Calu3 (cell line): Measurements from ENCODE around the gene LAMC3. TPM values are rescaled to one million over a fixed set of nuclear protein-coding genes. Genes with fewer than 3 reads are reported as not detected.

ENCODE experiments used
- BruUV-seq: library from RNA; stranded (reverse); fragments of 400-500 nt; replicated peaks from 2 replicates; lab custom pipeline; 2021; lab: Mats Ljungman, UMichigan
- CTCF ChIA-PET: fragments of 300-600 bp; sonication (Branson Sonifier 250); formaldehyde crosslinking; loops from one replicate; lab custom pipeline; 2022; ENCODE audit warnings: antibody characterized with exemption; lab: Charles Lee
- DNase-seq: peaks from one replicate; pipeline ENCODE4 v3.0.0; 2022
- H3K27ac Mint-ChIP-seq: one replicate; pipeline ENCODE4 v1.8.0; 2022; ENCODE audit warnings: mixed read lengths; ENCODE audit not compliant: unreplicated experiment
- H3K27me3 Mint-ChIP-seq: one replicate; pipeline ENCODE4 v1.8.0; 2022; ENCODE audit warnings: mixed read lengths; ENCODE audit not compliant: unreplicated experiment
- H3K36me3 Mint-ChIP-seq: one replicate; pipeline ENCODE4 v1.8.0; 2022; ENCODE audit warnings: mild to moderate bottlenecking, moderate library complexity, mixed read lengths; ENCODE audit not compliant: insufficient read depth, unreplicated experiment
- H3K4me1 Mint-ChIP-seq: one replicate; pipeline ENCODE4 v1.8.0; 2022; ENCODE audit warnings: mild to moderate bottlenecking, low read depth, mixed read lengths; ENCODE audit not compliant: unreplicated experiment
- H3K4me3 Mint-ChIP-seq: one replicate; pipeline ENCODE4 v1.8.0; 2022; ENCODE audit warnings: mild to moderate bottlenecking, low read depth, moderate library complexity, mixed read lengths; ENCODE audit not compliant: unreplicated experiment
- H3K9me3 Mint-ChIP-seq: one replicate; pipeline ENCODE4 v1.8.0; 2022; ENCODE audit warnings: low read depth, mixed read lengths; ENCODE audit not compliant: unreplicated experiment
- intact Hi-C: fragments of 100-400 bp; cut with micrococcal nuclease; formaldehyde crosslinking; loops from one replicate; pipeline ENCODE4 v1.10.0; 2022; ENCODE audit not compliant: unreplicated experiment
- total RNA-seq: library from RNA; stranded (reverse); gene quantifications from 2 replicates; pipeline ENCODE4 v1.2.3, GENCODE V29; 2022
- TF ChIP-seq, protein P1 (sequence below): fragments of 200-600 bp; IDR thresholded peaks from one replicate; pipeline ENCODE4 v1.8.0; 2022; ENCODE audit warnings: antibody characterized with exemption; ENCODE audit not compliant: unreplicated experiment

Gene LAMC3
- total RNA-seq, 1 experiment from 2014 or later = not detected

DNA sequence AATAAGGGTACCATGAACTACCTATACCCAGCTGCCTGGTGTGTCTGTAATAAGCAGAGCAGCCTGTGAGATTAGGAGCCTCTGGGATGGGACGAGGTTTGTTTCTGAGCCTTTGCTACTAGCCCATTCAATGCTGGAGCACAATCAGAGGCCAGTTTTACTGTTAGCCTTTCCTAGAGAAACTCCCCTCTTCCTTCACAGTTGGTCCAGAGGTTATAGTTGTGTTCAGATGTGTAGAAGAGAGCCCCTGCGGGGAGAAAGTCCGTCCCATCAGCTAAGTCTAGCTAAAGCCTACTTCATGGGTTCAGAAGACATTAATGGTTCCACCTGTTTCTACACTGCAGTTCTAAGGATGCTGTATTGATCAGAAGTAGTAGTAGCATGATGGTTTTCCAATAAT is 133.2 kb downstream of the LAMC3 start:
- intact Hi-C loops = no loop called here
- Mint-ChIP-seq H3K4me1 (no peaks in the 10 kb centered on the region), H3K9me3 (no peaks in the 10 kb centered on the region), H3K27ac (no peak overlapping the region), H3K4me3 (no peak overlapping the region), H3K36me3 (peaks cover 45% of the 10 kb centered on the region), H3K27me3 (no peaks in the 10 kb centered on the region)
- TF ChIP-seq, protein P1, sequence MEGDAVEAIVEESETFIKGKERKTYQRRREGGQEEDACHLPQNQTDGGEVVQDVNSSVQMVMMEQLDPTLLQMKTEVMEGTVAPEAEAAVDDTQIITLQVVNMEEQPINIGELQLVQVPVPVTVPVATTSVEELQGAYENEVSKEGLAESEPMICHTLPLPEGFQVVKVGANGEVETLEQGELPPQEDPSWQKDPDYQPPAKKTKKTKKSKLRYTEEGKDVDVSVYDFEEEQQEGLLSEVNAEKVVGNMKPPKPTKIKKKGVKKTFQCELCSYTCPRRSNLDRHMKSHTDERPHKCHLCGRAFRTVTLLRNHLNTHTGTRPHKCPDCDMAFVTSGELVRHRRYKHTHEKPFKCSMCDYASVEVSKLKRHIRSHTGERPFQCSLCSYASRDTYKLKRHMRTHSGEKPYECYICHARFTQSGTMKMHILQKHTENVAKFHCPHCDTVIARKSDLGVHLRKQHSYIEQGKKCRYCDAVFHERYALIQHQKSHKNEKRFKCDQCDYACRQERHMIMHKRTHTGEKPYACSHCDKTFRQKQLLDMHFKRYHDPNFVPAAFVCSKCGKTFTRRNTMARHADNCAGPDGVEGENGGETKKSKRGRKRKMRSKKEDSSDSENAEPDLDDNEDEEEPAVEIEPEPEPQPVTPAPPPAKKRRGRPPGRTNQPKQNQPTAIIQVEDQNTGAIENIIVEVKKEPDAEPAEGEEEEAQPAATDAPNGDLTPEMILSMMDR = no peak
- CTCF ChIA-PET = no interaction called here
- no peak for DNase-seq
- no TSS peak for BruUV-seq

Other genes starting within 250 kb of the LAMC3 start
- 29.6 and 30.0 TPM in 2 replicates for gene ABL1, start 173.9 kb upstream of the LAMC3 start, total RNA-seq
- not detected in 2 replicates for gene QRFP, start 112.4 kb upstream of the LAMC3 start, total RNA-seq
- 1.4 and 1.5 TPM in 2 replicates for gene FIBCD1, start 69.9 kb upstream of the LAMC3 start, total RNA-seq
- gene AIF1L, start 87.4 kb downstream of the LAMC3 start, total RNA-seq = 24.3 and 27.2 TPM in 2 replicates
- 47.6 and 50.0 TPM in 2 replicates for gene NUP214, start 116.4 kb downstream of the LAMC3 start, total RNA-seq